ENCODE data around the gene TBXAS1.
"Not testable (repeated sequence)": the region's sequence is repeated elsewhere in the genome, so short reads cannot be mapped to it uniquely, and the experiment has no call there.

The TBXAS1 gene

DNA sequence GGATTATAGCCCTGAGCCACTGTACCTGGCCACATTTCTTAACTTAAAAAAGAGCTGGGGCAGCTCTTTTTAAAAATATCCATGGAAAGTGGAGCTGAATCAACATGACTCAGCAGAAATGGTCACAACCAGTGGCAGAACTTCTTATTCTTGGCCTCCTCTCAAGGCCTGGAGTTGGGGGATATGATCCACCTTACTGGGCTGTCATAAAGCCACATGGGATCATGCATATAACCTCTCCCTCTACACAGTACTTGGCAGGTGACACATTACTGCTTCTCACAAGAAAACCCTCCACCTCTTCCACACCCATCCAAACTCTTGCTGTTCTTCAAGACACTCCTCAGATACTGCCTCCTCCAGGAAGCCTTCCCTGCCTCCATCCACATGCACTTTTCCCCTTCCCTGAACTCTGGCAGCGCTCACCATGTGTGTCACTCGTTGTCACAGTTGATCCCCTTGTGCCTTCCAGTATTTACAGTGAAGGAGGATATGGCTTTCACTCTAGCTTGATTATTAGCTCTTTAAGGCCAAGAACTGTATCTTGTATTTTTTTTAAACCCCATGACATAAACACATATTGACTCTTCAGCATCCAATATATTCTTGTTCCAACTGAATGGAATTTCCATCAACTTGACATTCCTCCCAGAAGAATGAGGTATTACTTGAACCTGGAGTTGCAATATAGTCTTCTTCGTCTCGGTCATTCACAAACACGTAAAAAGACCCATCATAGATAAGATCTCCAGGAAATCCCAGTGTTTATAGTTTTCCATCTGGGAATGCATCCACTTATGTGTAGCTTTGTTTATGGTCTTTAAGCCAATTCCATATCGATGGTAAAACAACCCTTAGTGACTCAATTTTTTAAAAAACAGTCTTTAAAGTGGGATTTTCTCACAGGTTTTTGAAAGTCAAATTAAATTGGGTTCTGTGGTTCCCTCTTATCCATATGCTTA is 85.5 kb downstream of the TBXAS1 start:
- DNase-seq (ENCODE audit: low read depth in 2 of 2), result no peak

DNA sequence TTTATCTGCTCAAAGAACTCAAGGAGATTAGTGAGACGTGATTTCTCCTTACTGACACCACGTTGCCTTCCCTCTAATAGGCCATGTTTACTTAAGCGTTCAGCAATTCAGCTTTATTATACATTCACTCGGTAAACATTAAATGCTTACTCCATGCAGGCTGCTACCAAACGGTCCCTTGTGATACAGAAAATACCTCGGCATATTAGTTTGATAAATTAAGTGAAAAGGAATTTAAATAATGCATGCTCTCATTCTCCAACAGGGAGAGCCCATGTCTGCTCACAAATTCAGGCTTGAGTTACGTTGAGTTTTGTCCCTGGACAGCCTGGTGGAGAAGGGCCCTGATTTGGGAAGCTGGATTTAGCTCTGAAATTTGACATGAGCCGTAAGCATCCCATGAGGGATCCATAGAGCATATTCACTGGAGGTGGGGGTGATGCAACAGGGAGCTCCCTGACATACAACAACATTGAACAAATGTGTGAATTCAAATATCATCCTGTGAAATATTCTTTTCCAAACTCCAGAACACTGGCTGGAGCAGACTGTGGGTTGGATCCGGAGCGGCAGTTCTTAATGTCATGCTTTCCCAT is 86.3 kb downstream of the TBXAS1 start:
- no peak for DNase-seq (ENCODE audit: low read depth in 2 of 2)

DNA sequence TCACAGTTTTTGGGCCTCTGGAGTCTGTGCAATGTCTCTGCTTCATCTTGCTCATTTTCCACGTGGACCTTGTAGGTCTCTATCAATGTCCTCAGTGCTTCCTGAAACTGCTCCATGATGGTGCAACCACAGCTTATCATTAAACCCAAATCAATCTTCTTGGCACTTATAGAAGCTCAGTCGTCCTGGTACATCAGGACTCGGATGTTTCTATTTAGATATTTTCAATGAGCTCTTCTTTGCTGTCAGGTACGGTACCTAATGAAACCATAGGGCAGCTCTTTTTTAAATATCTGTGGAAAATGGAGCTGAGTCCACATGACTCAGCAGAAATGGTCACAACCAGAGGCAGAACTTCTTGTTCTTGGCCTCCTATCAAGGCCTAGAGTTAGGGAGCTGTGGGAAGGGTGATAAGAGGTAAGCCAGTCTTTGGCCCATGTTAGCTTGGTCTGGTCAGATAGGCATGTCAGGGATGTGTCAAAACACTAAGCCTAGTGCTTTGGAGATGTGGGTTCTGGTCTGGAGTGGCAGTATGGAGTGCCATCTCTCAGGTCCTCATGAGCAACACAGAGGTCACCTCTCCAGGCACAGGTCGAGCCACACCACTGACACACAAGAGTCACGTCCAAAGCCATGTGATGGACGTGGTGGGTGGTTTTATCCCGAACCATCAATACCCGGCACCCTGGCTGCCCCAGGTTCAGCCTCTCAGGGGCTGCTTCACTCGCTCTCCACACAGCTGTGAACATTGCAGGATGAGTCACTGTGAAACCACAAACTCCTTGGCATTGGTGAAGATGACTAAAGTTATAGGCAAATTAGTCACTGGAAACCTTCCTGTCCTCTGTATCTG is 87.0 kb downstream of the TBXAS1 start:
- DNase-seq (ENCODE audit: low read depth in 2 of 2), result peak; percentile 36 to 55

DNA sequence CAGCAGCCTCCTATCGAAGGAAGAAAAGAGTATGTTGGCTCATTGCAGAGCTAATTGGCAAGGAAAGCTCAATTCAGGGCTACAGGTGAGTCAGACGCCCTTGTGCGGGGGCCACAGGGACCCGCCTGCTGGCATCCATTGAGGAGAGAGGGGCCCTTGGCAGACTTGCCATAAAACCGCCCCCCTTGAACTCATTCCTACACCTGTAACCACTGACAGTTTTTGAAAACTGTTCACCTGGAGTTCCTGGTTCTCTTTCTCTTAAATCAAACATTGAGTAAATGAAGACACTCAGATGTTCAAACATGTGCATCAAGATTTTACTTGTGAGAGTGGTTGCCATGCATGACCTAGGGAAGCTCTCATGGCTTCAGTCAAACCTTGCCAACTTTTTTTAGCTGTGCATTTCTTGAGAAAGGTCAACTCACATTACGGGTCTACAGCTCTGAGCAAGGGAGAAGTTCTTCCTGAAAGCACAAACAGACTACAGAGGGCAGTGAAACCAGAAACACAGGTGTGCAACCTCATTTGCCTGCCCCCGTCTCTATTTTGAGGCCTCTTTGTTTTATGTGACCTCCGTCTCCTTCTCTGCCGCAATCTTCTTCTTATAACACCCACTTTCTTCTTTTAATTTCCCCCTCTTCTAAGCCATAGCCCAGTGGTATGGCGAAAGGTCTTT is 87.8 kb downstream of the TBXAS1 start:
- DNase-seq (ENCODE audit: low read depth in 2 of 2), result peak in 1 of 2 donors; percentile 21

DNA sequence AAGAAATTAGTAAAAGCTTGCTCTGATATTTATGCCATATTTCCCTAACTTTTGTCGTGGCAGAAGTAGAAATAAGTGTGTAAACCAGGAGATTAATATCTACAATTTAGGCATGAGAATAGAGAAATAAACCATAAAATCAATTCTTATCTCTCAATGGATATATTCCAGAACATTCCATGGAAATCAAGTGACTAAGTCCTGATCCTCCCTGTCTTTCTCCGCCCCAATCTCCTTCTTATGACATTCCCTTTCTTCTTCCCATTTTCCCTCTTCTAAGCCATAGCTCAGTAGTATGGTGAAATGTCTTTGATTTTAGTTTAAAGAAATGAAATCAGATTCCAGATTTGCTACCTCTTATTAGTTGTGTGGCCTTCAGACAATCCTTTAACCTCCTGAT is 88.8 kb downstream of the TBXAS1 start:
- DNase-seq (ENCODE audit: low read depth in 2 of 2), result no peak

DNA sequence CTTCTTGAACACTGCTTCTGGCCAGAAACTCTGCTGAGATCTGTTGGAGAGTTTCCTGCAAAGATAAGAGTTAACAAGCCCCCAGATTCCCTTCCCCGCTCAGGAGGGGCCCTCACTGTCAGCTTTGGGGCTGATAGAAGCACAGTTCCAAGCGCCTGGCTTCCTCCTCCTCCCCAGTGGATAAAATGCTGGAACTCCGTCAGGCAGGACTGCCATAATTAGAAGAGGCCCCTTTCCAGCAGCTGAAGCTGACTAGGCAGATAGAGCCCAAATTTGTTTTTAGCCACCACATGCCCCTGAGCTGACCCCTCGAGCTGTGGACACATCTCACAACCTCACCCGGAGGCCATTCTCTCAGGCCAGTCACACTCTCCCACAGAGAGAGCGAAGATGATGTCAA is 89.4 kb downstream of the TBXAS1 start:
- DNase-seq (ENCODE audit: low read depth in 2 of 2), result no peak

DNA sequence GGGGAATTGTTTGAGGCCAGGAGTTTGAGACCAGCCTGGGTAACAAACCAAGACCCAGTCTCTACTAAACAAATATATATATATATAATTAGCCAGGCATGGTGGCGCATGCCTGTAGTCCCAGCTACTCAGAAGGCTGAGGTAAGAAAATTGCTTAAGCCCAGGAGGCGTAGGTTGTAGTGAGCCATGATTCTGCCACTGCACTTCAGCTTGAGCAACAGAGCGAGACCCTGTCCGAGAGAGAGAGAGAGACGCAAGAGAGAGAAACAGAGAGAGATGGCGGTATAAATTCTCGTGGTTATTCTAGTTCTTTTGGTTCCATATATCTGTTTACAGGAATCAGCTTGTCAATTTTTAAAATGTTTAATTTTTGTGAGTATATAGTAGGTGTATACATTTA is 94.0 kb downstream of the TBXAS1 start:
- no peak for DNase-seq (ENCODE audit: low read depth in 2 of 2)

DNA sequence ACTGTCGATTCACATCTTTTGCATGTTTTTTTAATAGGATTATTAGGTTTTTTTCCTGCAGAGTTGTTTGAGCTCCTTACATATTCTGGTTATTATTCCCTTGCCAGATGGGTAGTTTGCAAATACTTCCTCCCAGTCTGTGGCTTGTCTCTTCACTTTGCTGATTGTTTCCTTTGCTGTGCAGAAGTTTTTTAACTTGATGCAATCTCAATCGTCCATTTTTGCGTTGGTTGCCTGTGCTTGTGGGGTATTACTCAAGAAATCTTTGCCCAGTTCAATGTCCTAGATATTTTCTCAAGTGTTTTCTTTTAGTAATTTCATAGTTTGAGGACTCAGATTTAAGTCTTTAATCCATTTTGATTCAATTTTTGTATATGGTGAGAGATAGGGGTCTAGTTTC is 95.4 kb downstream of the TBXAS1 start:
- no peak for DNase-seq (ENCODE audit: low read depth in 2 of 2)

DNA sequence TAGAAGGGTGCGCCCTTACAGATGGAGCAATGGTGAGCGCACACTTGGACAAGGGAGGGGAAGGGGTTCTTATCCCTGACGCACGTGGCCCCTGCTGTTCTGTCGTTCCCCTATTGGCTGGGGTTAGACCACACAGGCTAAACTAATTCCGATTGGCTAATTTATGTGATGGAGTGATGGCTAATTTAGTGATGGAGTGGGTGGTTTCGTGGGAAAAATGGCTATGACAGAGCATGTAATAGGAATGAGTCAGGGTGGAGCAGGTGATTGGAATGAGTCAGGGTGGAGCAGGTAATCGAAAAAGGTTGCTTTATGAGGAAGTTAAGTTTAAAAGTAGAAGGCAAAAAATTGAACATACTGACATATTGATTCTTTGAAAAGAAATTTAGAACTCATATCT is 100.2 kb downstream of the TBXAS1 start:
- DNase-seq (ENCODE audit: low read depth in 2 of 2), result not testable (repeated sequence)

DNA sequence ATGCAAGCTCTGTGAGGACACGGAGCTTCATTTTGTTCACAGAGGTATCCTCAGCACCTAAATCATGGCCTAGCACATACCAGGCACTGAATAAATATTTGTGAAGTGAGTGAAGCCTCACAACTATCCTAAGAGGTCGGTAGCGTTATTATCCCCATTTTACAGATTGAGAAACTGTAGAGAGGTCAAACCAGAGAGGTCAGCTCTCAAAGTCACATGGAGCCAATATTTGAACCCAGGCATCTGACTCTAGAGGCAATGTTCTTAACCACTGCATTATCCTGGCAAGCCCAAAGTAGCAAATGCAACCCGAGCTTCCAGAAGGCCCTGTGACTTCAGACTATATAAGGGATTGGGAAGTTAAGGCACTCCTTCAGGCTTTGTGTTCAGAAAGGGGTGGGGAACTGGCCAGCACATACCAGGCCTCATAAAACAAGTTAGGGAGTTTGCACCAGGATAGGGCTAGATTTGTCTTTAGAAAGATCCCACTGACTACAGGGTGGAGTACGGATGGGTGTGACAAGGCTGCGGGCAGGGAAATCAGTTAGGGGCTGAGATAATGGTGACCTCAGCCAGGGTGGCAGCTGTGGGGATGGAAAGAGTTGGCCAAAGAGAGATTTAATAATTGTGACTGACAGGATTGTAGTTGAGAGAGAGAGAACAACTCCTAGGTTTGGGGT is 101.4 kb downstream of the TBXAS1 start:
- no peak for DNase-seq (ENCODE audit: low read depth in 2 of 2)

DNA sequence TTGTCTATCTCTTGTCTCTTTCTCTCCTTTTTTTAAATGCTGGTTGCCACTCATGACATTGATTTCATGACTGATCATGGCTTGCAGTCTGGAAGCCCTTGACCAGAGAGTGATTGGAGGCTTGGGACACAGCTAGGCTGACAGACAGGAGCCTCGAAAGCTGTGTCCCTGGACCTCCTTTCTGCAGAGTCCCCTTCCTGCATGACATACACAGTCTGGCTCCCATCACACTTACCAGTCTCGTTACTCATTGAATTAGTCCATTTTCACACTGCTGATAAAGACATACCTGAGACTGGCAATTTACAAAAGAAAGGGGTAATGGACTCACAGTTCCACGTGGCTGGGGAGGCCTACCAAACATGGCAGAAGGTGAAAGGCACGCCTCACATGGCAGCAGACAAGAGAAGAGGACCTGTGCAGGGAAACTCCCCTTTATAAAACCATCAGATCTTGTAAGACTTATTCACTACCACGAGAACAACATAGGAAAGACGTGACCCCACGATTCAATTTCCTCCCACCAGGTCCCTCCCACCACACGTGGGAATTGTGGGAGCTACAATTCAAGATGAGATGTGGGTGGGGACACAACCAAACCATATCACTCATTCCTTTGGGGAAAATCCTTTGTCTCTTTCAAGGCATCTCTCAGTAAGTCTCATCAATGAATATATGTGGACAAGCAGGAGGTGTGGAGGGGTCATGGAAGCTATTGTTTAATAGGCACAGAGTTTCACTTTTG is 102.3 kb downstream of the TBXAS1 start:
- no peak for DNase-seq (ENCODE audit: low read depth in 2 of 2)

DNA sequence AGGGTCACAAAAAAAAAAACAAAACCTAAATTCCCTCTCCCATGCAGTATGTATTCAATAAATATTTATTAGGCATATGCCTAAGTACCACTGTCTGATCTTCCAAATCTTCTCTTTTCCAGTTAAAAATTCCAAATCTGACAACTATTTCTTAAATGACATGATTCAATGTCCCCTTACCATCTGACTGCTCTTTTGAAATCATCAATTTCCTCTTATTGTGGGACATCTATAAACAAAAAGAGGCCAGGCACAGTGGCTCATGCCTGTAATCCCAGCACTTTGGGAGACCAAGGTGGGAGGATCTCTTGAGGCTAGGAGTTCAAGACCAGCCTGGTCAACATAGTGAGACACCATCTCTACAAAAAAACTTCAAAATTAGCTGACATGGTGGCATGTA is 103.5 kb downstream of the TBXAS1 start:
- DNase-seq (ENCODE audit: low read depth in 2 of 2), result no peak

DNA sequence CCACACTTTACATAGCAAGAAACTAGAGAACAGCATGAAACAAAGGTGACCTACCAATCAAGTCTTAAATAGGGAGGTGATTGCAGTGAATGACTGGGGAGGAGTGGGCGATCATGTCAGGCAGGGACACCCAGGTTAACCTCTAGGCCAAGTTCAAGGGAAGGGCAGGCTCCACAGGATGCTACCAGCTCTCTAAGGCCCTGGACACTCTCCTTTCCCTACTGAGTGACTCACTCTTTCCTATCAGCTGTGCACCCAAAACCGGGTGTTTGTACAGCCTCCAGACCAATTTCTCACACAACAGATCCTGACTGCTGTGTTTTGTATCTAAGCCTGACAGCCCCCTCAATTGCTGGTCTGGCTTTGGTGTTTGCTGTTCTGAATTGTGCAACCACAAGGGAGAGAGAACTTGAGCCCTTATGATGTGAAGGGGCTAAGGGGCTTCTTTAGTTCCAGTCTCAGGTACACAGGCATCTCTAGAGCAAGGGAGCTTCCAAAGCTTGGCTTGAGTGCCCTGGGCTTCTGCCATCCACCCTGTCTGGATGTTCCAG is 107.8 kb downstream of the TBXAS1 start:
- no peak for DNase-seq (ENCODE audit: low read depth in 2 of 2)

DNA sequence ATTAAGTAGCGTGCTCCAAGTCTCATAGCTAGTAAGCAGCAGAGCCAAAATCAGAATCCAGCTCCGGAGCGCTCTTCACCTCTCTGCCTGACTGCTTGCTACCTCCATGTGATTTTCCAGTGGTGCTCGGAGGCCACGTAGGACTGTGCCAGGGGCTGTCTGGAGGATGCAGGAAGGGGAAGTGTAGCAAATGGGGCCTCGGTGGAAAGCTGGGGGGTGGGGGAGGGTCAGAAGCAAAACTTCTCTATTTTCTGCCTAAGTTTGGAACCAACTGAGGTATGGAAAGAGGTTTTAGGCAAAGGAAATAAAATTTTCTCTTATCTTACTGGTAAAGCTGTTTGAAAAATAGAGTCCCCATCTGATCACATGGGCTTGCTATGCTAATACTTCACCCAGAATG is 108.7 kb downstream of the TBXAS1 start:
- no peak for DNase-seq (ENCODE audit: low read depth in 2 of 2)

DNA sequence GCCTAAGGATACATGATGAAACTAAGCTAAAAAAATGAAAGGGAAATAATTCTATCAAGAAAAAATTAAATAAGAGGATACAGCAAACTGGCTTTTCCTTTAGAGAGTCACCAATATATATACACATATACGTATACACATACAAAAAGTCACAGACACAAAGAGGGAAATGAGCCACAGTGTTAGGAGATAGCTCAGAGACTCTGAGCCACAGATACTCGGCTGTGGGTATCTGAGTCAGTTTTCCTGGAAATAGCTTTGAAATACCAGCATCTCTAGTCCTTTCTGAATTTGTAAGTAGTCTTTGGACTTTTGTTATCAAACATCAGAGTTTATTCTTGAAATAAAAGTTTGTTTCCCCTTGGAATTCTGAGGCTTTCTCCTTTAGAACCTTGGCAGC is 111.8 kb downstream of the TBXAS1 start:
- no peak for DNase-seq (ENCODE audit: low read depth in 2 of 2)

DNA sequence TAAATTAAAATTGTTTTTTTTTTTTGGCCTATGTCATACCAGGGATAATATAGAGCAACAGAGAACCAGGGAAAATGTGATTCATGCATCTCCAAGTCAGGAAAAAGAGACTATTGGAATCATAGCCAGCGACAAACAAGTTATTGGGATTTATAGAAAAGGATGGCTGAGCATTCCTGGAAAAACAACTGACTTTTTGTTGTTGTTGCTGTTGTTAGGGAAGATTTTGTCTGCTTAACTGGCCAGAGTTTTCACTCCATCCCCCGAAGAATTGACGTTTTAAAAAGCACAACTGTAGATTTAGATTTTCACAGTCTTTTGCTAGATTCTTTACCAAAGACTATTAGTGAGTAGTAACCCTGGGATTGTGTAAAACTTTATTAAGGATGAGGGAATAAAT is 112.4 kb downstream of the TBXAS1 start:
- no peak for DNase-seq (ENCODE audit: low read depth in 2 of 2)

DNA sequence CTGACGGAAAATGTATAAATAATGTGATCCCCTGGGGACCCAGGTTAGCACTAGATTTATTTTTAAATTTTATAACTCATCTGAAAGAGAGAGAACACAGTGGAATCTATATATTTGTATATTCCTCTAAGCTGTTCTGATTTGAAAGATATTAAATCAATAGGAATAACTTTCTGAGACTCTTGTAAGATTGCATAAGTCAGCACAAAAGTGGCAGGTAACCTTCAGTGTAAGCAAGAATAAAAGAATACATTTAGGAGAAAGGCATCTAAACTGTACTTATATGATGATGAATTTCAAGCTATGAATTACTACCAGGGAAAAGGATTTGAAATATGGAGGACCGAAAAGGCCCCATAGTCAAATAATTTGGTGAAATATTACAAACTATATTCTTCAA is 112.8 kb downstream of the TBXAS1 start:
- DNase-seq (ENCODE audit: low read depth in 2 of 2), result no peak

DNA sequence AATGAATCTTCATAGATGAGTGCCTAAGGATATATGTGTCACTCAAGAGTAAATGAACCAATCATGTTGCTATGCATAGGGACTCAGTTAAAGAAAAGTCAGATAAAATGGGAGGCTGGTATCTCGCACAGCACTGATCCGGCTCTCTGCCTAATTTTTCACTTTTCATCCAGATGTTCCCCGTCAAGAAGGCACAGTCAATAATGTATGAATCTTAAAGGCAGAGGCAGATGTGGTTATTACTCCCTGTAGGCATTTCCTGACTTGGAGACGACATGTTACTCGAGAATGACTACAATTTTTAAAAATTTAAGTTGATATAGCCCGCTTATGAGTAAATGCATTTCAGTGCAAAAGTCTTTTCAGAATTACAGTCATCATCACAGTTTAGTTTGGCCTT is 113.6 kb downstream of the TBXAS1 start:
- DNase-seq (ENCODE audit: low read depth in 2 of 2), result no peak

DNA sequence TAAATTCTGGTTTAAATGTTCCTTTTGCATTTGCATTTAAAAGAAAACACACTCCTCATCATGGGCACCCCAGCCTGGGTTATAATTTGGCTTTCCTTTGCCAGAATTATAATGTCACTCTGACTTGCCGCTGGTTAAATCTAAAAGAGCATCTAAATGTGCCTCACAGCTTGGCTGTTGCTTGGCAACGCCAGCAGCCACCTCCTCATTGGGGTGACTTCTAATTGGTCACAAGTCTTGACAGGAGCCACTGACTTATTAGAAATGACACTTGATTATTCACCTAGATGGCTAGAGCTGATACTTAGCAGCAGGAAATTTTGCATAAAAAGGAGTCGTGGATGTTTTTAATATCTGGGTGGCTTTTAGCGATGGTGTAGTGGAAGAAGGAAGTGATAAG is 114.3 kb downstream of the TBXAS1 start:
- no peak for DNase-seq (ENCODE audit: low read depth in 2 of 2)

DNA sequence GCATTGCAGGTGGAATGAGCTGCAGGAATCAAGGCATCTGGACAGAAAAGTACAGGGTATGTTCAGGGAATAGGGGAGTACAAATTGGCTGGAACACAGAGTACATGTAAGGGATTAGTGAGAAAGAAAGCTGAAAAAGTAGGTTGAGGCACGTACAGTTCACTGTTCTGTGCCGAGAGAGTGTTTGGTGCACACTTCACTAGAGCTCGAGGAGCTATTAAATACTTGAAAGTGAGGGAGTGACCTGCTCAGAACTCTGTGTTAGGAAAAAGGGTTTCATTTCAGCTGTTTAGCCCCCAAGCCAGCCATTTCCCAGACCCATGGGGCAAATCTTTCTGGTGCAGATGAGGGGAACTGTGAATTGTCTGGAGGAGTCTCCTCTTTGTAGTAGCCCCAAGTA is 115.2 kb downstream of the TBXAS1 start:
- DNase-seq (ENCODE audit: low read depth in 2 of 2), result no peak

Data from stimulated activated CD4-positive, alpha-beta T cell treated with anti-CD3 and anti-CD28 coated beads, Interleukin-1b, Interleukin-23, amount 100 ng/mL, for 4 hours (primary cell).